ENCODE results near the gene SLC41A2.

- TF ChIP-seq, protein P1, sequence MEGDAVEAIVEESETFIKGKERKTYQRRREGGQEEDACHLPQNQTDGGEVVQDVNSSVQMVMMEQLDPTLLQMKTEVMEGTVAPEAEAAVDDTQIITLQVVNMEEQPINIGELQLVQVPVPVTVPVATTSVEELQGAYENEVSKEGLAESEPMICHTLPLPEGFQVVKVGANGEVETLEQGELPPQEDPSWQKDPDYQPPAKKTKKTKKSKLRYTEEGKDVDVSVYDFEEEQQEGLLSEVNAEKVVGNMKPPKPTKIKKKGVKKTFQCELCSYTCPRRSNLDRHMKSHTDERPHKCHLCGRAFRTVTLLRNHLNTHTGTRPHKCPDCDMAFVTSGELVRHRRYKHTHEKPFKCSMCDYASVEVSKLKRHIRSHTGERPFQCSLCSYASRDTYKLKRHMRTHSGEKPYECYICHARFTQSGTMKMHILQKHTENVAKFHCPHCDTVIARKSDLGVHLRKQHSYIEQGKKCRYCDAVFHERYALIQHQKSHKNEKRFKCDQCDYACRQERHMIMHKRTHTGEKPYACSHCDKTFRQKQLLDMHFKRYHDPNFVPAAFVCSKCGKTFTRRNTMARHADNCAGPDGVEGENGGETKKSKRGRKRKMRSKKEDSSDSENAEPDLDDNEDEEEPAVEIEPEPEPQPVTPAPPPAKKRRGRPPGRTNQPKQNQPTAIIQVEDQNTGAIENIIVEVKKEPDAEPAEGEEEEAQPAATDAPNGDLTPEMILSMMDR (IDR thresholded peaks at IDR 0.05; ENCODE audit: insufficient read depth, low read length, poor library complexity, severe bottlenecking): no peak
- TF ChIP-seq EZH2phosphoT487 (conservative IDR thresholded peaks at IDR 0.05; ENCODE audit: low read length): no peak
Observed at GRCh38 chr12:104909761-104910160, 48.3 kb downstream of the SLC41A2 start.

Measured in SU-DHL-6 (cell line).